GM10266 (cell line): ENCODE results near the gene TTC28.

Source experiments
- DNase-seq: peaks from one replicate; pipeline ENCODE4 v3.0.0; 2012; ENCODE audit errors: extremely low spot score
- TF ChIP-seq, protein P1 (sequence below): IDR thresholded peaks from 2 replicates; pipeline ENCODE4 v1.5.1; 2012; ENCODE audit warnings: mild to moderate bottlenecking, low read depth; ENCODE audit not compliant: control insufficient read depth, insufficient read depth; ENCODE audit errors: missing control alignments

The TTC28 gene

DNA sequence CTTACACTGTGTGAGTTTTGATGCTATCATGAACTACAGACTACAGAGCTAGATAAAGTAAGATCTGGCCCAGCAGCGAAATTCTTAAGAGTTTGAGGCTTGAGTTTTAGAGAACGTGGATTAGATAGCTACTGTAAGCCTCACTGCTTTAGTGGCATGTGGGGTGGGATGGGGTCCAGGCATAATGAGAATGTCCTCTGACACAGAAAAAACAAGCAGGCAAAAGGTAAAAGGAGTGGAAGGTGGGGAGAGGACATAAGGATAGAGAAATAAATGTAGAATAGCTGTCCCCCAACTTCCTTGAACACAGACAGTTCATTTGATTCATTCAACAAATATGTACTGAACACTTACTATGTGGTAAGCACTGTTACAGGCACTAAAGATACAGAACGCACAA is 436.1 kb downstream of the TTC28 start:
- DNase-seq: no peak
- TF ChIP-seq, protein P1, sequence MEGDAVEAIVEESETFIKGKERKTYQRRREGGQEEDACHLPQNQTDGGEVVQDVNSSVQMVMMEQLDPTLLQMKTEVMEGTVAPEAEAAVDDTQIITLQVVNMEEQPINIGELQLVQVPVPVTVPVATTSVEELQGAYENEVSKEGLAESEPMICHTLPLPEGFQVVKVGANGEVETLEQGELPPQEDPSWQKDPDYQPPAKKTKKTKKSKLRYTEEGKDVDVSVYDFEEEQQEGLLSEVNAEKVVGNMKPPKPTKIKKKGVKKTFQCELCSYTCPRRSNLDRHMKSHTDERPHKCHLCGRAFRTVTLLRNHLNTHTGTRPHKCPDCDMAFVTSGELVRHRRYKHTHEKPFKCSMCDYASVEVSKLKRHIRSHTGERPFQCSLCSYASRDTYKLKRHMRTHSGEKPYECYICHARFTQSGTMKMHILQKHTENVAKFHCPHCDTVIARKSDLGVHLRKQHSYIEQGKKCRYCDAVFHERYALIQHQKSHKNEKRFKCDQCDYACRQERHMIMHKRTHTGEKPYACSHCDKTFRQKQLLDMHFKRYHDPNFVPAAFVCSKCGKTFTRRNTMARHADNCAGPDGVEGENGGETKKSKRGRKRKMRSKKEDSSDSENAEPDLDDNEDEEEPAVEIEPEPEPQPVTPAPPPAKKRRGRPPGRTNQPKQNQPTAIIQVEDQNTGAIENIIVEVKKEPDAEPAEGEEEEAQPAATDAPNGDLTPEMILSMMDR: no peak

DNA sequence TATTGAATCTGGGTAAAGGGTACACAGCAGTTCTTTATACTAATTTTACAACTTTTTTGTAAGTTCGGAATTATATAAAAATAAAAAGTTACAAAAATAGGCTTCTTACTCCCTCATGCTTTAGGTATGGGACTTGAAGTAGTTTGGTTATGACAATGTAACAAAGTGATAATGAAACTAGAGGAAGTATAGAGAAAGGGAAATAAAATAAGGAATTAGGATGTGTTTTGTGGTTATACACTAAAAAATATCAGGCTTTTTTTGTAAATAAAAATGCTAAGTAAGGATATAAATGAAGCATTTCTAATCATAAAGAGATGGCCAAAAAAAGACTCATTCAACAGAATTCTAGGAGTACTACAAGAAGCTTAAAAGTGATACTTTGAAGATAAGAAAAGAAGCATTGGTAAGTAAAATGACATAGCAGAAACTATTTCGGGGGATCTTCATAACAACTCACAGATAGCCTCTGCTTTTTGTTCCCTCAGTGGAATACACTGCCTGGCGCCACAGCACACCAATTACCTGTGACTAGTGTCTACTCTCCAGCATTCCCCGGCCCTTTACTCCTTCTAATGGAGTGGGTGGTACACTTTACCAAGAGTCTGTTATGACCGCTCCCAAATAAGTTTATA is 437.9 kb downstream of the TTC28 start:
- no peak for DNase-seq
- TF ChIP-seq, protein P1: no peak

DNA sequence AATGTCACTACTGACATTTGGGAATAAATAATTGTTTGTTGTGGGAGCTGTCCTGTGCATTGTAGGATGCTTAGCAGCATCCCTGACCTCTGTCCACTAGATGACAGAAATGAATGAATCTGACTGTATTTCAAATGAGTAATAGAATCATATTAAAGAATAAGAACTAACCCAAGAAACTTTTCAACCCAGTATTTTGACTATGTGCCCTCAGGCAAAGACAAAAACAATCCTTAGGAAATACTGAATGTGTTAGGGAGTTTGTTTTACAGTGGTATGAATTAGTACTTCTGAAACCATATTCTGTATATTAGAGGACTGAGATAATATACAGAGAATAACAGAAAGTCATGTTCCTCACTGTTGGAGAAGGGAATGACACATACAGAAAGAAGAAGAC is 439.7 kb downstream of the TTC28 start:
- TF ChIP-seq, protein P1: no peak
- no peak for DNase-seq

DNA sequence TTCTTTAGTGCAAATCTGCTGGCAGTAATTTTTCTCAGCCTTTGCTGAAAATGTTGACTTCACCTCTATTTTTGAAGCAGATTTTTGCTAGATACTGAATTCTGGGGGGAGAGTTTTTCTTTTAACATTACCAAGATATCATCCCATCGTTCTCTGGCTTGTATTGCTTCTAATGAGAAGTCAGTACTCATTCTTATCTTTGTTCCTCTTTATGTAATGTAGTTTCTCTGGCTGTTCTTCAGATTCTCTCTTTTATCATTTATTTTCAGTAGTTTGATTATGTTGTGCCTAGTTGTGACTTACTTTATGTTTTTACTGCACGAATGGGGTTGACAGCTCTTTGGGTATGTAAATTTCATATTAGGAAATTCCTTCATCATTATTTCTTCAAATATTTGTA is 441.9 kb downstream of the TTC28 start:
- DNase-seq: no peak
- TF ChIP-seq, protein P1: no peak

DNA sequence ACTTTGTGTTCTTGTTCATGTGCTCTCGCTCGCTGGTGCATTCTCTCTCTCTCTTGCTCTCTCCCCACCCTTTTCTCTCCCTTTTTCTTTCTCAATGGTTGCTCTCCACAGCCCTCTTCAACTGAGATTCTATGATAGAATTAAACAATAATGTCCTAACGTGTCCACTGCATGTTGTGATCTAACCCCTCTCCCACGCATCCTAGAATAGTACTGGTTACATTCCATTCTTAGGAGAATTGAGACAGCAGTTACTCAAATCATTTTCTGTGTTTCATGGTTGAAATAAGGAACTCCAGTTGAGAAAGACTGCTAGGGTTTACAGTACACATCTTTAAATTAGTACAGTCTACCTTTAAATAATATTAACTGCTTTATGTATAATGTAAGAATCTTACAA is 442.5 kb downstream of the TTC28 start:
- DNase-seq: no peak
- TF ChIP-seq, protein P1: no peak

DNA sequence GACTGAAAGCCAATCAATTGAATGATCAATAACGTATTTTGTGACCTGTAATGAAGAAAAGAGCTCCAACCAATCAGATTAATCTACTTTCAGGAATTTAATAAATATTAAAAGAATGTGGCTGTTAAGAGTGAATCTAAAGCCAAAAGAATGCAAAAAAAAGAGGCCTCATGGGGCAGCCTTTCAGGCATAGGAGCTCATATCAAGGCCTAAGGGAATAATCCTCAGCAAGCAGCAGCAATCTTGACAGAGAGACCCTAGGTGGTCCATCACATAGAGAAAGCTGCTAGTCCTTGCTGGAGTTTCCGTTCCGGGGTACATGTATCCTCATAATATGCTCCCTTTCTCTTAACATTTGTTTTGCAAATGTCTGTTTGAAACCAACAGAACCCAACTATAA is 447.4 kb downstream of the TTC28 start:
- TF ChIP-seq, protein P1: no peak
- no peak for DNase-seq

DNA sequence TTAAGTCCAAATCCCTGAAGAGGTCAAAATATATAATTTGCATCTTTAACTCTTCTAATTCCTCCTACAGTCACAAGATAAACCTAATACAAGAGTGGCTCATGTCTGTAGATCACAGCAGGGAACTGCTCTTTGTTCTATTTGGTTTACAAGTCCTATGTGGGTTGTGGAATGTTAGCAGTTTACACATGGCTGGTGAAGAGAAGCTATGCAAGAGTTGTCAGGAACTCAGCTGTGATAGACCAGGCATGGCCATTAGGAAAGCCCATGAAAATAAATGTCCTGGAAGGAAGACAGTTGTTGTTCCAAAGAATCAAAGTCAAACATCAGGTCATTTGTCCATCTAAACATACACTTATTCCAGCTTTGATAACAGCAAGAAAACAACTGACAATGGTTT is 448.2 kb downstream of the TTC28 start:
- no peak for DNase-seq
- TF ChIP-seq, protein P1: no peak
